GM19438 (cell line): Measurements from ENCODE around the gene SLAMF1.
"Not testable (repeated sequence)": the region's sequence is repeated elsewhere in the genome, so short reads cannot be mapped to it uniquely, and the experiment has no call there.

Source experiments
- ATAC-seq: cut with Tn5 transposase; IDR thresholded peaks from one replicate; pipeline ENCODE4 v1.9.1; 2021; ENCODE audit warnings: low read depth; ENCODE audit not compliant: unreplicated experiment

SLAMF1 gene, protein sequence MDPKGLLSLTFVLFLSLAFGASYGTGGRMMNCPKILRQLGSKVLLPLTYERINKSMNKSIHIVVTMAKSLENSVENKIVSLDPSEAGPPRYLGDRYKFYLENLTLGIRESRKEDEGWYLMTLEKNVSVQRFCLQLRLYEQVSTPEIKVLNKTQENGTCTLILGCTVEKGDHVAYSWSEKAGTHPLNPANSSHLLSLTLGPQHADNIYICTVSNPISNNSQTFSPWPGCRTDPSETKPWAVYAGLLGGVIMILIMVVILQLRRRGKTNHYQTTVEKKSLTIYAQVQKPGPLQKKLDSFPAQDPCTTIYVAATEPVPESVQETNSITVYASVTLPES

DNA sequence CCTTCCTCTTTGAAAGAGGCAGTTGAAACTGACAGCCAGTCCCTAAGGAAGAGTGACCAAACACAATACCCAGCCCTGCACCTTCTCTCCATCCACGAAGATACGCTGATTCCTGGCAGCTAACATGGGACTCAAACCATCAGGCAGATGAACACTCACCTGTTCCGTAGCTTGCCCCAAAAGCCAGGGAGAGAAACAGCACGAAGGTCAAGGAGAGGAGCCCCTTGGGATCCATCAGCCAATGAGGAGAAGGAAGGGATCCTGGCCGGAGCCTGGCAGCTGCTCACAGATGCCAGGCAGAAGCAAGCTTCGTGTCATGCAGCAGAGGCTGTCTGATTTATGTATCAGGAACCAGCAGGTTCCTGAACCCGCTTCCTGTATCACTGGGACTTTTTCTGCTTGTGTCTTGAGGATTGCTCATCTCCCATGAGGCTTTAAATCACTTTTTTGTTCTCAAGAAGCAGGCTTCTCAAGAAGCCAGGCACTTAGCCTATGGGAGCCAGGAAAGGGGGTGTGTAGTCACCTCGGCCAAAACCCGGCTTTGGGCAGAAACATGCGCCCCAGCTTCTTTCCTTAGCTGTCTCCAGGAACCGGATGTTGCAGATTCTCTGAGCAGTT lies at the start of gene SLAMF1:
TSS of gene SLAMF1 (minus strand) at position 334 of the 618 bp plus-strand sequence. CDS start at position 235, 99 bp downstream.
- peak; percentile 53 for ATAC-seq

DNA sequence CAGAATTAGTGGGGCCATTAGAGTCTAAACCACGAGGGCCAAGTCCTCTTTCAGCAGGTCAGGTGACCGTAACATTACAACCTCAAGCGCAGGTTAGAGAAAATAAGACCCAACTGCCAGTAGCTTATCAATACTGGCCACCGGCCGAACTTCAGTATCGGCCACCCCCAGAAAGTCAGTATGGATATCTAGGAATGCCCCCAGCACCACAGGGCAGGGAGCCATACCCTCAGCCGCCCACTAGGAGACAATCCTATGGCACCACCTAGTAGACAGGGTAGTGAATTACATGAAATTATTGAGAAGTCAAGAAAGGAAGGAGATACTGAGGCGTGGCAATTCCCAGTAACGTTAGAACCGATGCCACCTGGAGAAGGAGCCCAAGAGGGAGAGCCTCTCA lies 45.5 kb upstream of the SLAMF1 start:
- ATAC-seq: not testable (repeated sequence)

DNA sequence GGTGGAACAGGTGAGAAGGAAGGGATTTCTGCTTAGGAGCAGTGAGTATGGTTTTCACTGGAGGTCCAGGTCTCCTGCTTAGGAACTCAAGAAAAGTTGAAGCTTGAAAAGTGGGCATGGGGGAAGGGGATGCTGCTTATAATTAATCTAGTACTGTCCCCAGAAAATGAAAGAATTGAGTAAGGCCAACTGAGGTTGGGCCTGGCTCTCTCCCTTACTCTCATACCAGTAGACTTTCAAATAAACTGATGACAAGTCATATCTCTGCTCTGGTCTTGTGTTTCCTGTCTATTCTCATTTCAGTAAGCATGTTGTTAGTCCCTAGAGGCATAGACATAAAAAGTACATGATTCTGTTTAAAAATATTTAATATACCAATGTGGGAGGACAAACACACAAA lies 38.4 kb upstream of the SLAMF1 start:
- no peak for ATAC-seq

DNA sequence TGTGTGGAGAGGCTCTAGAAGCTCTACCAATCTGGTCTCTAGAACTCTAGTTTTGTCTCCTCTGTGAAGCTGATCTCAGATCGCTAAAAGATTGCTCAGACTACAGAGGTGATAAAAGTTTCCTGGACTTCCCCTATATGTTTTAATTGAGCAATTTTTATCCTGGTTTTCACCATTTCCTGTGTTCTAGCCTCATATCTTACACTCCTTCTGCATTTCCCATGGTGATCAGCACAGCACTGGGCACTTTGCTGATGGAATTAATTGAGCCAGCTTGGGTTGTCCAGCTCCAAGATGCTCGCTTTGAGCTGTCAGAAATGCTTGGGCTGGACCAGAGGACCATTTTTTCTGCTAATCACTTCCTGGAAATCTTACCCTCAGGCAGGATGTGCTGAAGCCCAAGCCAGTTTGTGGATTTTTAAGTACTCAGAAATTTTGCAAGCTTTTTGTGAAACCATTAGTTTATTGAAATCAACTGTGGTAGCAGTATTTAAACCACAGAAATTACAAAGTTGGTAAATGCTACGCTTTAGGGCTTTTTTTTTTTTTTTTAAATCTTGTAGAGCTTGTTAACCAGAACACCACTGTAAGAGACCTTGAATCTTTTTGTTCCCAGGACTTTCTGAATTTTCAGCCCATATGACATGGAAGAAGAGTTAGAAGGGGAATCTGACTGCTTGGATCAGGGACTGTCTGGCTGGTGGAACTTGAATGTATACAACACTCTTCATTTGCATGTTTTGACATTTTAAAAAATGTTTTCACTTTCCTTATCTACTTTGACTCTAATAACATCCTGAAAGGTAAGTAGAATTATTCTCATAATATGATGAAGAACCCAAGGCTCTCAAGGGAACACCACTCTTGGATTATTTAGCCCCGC lies 36.4 kb upstream of the SLAMF1 start:
- no peak for ATAC-seq

DNA sequence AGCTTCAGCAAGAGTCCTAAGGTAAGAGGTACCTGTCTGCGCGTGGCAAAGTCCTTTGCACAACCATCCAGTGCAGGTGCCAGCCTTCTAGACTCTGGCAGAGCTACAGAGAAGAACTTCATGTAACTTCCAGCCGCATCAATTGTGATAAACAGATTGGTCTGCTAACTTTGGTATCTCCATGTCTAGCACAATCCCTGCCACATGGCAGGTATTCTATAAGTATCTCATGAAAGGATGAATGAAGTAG lies 35.0 kb upstream of the SLAMF1 start:
- no peak for ATAC-seq

DNA sequence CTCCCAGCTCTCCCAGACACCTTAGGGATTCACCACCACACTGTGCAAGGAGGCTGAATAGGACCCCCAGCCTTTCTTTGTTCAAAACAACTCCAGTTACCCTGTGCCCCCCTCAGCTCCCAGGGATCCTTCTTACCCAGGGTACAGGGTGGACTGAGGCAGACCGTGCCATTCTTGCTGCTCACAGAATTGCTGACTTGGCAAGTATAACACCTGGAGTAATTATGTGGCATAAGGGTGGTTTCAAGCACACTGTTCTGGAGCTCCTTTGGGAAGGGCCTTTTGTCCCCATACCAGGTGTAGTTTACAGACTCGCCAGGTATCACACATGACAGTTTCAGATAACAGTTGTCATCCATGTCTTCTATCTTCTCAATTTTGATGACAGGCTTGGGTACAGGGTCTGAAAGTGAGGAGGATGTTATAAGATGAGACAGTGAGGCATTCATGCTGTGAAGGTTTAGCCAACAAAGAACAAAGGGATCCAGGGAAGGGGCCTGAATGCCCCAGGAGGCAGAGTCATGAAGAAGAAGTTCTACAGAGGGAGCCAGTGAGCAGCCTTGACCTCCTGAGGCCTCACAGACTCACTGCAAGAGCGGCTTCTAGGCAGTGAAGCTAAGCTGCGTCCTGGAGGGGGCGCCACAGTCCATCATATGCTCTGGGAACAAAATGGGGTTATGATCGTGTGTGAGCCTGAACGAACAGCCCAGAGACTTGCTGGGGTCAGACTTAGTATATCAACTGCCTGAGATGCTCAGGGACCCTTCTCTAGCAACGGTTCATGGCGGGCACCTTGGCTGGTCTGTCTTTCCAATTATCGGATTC lies 34.4 kb upstream of the SLAMF1 start:
- peak; percentile 50 for ATAC-seq

DNA sequence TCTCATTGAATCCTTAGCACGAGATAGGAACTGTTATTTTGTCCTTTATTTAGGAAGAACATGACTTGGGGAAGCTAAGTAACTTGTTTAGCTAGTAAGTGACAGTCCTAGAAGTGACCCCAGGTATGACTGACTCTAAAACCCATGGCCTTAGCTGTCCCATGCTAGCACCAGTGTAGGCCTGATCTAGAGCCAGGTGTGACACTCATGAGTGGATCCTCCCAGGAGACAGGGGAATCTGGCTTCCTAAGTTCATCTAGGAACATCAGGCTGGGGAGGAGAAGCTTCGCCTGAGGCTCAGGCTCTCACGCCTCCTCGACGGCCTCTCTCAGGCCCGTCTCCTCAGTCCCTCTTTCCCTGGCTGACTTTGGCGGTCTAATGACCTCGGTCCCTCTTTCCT lies 33.6 kb upstream of the SLAMF1 start:
- no peak for ATAC-seq

DNA sequence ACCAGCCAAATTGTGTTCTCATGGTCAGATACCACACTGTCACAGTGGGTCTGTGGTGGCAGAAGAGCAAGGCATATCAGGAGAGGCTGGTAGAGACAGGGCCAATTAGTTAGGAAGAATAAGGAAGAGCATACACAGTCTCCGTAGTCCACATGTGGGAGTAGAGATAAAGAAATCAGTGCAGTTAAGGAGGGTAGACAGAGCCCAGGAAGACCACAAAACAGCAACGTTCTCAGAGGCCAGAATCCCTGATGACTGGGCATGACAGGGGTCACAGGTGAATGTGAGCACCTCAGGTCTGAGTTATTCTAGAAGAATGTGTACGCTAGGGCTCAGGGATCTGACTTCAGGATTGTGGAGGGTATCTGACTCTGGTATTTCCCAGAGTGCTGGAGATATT lies 33.0 kb upstream of the SLAMF1 start:
- no peak for ATAC-seq

DNA sequence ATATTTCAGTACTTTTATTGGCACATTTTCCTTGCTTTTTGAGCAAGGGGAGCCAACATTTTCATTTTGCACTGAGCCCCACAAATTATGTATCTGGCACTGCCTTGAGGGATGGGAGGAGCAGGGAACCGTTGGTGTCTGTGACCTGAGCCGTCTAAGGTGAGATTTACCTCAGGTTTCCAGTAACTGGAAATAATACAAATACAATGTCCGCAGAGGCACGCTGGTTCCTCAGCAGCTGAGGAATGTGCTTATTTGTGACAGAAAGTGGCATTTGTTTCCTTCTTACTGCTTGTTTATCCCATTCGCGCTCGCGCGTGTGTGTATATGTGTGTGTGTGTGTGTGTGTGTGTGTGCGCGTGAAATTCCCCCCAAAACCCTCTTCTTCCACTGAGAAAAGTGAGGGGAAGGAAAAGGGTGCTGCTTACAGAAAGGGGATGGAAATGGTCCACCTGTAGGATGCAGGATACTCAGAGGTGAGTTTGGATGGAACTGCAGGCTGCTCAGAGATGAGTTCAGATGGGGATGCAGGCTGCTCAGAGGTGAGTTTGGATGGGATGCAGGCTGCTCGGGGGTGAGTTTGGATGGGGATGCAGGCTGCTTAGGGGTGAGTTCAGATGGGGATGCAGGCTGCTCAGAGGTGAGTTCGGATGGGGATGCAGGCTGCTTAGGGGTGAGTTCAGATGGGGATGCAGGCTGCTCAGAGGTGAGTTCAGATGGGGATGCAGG lies 30.2 kb upstream of the SLAMF1 start:
- ATAC-seq: no peak

DNA sequence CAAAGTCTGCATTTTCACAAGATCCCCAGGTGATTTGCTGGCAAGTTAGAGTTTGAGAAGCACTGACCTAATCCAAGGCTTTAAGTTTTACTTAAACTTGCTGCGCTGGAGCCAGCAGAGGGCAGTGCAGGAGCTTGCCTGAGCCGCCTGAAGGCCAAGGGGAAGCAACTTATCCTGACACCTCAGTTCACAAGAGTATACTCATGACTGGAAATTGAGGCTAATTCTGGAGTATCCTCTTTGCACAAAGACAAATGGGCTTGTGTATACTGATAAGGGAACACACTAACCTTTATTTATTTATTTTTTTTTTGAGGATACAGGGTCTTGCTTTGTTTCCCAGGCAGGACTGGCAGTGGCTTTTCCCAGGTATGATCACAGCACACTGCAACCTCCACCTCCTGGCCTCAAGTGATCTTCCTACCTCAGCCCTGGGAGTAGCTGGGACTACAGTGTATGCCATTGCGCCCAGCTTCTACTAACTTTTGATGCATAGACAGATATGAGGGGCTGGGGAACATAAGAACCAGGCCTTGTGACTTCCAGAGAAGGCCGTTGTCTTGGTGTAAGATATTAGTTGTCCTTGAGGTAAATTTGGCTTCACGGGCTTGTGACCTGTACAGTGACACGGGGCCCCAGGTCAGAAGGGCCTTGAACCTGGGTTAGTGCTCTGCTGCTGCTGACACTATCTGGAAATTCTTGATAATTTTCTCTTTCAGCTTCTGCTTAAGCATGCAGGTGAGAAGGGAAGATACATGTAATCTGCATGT lies 29.0 kb upstream of the SLAMF1 start:
- ATAC-seq: peak; percentile 46

DNA sequence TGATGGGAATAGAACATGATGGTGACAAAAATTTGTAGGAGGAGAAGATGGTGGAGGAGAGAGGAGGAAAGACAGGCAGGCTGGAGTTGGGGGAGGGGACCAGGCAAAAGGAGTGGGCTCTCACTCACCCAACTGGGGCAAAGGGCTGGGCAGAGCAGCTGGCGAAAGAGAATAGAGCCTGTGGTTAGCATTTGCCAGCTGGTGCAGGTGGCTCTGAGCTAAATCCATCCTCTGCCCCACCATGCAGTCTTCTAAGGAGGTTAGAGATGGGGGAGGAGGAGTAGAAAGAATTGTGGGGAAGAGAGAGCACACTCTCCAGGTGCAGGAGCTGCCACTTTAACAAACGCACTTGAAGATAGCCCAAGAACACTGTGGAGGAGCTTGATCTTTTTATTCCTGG lies 27.6 kb upstream of the SLAMF1 start:
- ATAC-seq: no peak

DNA sequence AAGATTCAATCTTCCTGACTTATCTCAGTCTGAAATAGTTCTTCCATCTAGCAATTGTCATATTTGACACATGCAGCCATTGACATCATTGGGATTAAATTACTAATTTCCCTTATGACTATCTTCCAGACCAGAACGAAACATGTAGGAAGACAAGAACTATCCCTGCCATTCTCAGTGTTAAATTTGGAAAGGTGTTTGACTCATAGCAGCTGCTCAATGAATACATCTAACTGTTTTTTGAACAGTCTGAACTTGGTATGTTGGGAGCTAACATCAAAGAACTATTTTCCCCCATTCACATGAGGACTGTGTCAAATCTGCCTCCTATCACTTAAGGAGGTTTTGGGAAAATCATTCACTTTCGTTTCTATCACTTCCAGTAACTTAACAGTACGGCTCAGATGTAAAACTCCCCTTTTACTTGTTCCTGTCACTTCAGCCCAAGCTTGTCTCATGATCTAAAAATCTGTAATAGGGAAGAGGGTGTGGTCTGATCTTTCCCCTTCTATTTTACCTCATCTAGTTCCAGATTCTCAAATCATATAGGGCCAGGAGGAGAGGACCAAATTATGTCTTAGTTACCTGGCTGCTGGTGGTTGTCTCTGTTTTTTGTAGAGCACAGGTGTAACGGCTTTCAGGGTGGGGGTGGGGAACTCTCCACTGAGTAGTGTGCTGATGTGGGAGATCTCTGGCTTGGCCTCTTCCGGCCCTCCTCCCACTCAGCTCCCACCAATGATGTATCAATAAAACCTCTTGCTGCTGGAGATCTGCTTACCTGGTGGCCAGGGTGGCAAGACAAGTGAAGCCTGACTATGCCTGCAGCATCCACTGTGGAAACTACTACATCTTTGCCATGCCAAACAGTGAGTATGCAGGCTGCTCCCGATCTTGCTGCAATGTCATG lies 26.2 kb upstream of the SLAMF1 start:
- no peak for ATAC-seq

DNA sequence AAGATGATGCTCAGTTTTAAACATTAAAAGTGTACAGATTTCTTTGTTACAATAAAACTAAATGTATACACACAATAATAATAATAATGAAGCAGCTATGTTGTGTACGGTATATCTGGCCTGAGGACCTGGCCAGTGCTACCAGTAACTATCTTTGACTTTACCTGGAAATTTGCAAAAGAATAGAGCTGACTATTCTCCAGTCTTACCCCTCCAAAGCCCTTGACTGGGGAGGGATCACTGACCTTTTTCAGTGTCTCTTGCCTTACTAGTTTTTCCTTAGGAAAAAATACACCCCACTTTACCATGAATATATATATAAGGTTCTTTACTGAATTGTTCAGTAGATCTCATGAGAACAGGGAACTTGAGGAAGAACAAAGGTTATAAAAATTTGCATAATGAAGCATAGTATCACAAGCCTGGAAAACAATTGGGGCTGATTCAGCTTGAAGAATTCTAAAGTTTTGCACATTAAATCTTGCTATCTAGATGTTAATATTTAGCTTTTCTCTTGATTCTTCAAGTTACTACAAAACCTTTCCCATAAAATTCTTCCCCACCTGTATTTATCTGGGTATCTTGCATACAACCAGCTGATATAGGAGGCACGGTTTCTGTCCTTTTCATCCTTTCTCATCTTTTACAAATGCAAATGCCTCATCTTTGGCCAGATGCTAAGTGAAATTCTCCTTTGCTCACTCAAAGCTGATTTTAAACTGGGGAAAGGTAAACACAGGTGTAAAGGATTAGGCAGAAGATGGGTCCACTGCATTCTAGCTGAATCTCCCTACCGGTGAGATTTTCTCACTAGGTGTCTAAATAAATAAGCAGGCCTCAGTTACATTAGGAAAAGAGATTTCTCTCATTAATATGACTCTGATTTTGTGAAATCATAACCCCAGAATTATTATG lies 25.0 kb upstream of the SLAMF1 start:
- no peak for ATAC-seq

DNA sequence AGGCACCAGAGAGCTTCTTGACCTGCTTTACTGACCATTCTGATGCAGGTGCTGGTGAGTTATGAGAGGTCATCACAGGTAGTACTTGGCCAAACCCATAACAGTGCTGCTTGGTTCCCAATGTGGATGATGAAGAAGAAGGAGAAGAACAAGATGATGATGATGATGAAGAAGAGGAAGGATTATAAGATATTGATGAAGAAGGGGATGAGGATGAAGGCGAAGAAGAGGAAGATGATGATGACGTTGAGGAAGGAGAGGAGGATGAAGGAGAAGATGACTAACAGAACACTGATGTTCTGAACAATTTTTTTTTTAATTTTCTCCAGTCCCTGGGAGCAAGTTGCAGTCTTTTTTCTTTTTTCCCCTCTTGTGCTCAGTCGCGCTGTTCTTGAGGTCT lies 23.9 kb upstream of the SLAMF1 start:
- no peak for ATAC-seq

DNA sequence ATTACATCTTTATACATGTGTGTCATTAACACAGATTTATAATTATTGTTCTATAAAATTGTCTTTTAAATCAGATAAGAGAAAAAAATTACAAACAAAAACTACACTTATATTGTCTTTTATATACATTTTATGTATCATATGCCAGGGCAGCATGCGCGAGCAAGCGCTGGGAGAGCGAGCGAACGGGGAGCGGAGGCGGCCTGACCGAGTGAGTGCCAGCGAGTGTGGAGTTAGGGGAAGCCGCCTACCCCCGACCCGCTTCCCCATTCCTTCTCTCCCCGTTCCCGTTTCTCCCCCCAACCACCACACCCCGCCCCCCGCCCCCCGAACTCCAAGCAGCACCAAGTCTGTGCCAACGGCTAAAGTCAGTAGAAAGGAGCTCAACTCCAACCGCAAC lies 23.0 kb upstream of the SLAMF1 start:
- ATAC-seq: no peak

DNA sequence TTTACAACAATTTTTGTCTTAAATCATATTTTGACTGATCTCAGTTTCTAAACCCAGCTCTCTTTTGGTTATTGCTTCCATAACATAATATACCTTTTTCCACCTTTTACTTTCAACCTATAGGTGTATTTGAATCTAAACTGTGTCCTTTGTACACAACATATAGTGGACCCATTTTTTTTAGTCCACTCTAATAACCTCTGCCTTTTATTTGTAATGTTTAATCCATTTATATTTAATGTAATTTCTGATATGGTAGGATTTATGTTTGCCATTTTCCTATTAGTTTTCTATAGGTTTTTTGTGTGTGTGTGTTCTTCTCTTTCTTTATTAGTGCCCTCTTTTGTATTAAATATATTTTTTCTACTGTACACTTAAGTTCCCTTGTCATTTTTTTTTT lies 22.4 kb upstream of the SLAMF1 start:
- no peak for ATAC-seq

DNA sequence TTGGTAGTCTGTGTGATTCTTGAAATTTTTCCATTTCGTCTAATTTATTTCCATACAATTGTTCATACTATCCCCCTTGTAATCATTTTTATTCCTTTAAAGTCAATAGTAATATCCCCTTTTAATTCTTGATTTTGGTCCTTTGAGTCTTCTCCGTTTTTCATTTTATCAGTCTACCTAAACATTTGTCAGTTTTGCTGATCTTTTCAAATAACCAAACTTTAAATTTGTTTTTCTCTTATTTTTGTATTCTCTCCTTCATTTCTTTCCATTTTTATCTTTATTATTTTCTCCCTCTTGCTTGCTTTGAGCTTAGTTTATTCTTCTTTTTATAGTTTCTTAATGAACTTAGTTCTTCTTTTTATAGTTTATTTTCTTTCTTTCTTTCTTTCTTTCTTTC lies 21.1 kb upstream of the SLAMF1 start:
- no peak for ATAC-seq

DNA sequence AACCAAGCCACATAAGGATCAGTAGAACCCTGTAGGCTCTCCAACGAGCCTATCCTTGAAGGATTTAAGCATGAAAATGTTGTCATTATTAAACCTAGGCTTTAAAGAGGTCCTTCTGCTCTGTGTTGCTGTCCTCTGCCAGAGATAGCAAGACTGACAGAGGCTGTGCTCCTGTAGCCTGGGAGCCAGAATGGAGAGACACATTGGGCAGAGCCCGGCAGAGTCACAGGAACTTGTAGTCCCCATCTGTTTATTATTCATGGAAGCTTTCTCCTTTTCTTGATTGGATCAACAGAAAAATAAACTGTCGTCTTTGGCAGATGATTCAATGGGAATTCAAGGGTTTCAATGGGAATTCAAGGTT lies 19.2 kb upstream of the SLAMF1 start:
- ATAC-seq: no peak
